NCI-H146 treated with DMSO at 0.1 percent for 48 hours (cell line): ENCODE measurements around the gene TMX3.

Source experiments
- DNase-seq: peaks from one replicate; lab custom pipeline; 2025; ENCODE audit not compliant: unreplicated experiment; lab: John Stamatoyannopoulos, UW

Gene TMX3

GRCh38 chr18:68714712-68715496 lies at the start of gene TMX3:
TMX3 (minus strand) TSS chr18:68715108; CDS start chr18:68714981, 127 bp downstream.
- peak; percentile 98 for DNase-seq

GRCh38 chr18:68764016-68764415 lies 49.1 kb upstream of the TMX3 start:
- no peak for DNase-seq

- no peak for DNase-seq
These were observed 48.2 kb upstream of the TMX3 start for GRCh38 chr18:68763083-68763482.

GRCh38 chr18:68759308-68759707 lies 44.4 kb upstream of the TMX3 start:
- DNase-seq, result no peak

GRCh38 chr18:68757126-68757525 lies 42.2 kb upstream of the TMX3 start:
- no peak for DNase-seq

GRCh38 chr18:68742206-68742605 lies 27.3 kb upstream of the TMX3 start:
- no peak for DNase-seq

GRCh38 chr18:68740966-68741365 lies 26.1 kb upstream of the TMX3 start:
- no peak for DNase-seq

- DNase-seq, result no peak
These were observed 24.6 kb upstream of the TMX3 start for GRCh38 chr18:68739462-68739861.

- DNase-seq, result no peak
These were observed 23.7 kb upstream of the TMX3 start for GRCh38 chr18:68738564-68738963.

GRCh38 chr18:68735483-68736343 lies 20.8 kb upstream of the TMX3 start:
- DNase-seq, result peak; percentile 80

GRCh38 chr18:68734308-68734707 lies 19.4 kb upstream of the TMX3 start:
- no peak for DNase-seq

GRCh38 chr18:68733707-68734106 lies 18.8 kb upstream of the TMX3 start:
- no peak for DNase-seq

- no peak for DNase-seq
These were observed 13.3 kb upstream of the TMX3 start for GRCh38 chr18:68728081-68728700.

GRCh38 chr18:68727506-68727905 lies 12.6 kb upstream of the TMX3 start:
- no peak for DNase-seq

- no peak for DNase-seq
These were observed 10.4 kb upstream of the TMX3 start for GRCh38 chr18:68725346-68725745.

GRCh38 chr18:68724021-68724420 lies 9.1 kb upstream of the TMX3 start:
- no peak for DNase-seq

GRCh38 chr18:68723539-68723938 lies 8.6 kb upstream of the TMX3 start:
- no peak for DNase-seq

- DNase-seq, result no peak
These were observed 7.9 kb upstream of the TMX3 start for GRCh38 chr18:68722821-68723220.

- no peak for DNase-seq
These were observed 7.0 kb upstream of the TMX3 start for GRCh38 chr18:68721681-68722583.

- DNase-seq, result peak; percentile 41
These were observed 569 bp downstream of the TMX3 start for GRCh38 chr18:68714366-68714711.

- DNase-seq, result no peak
These were observed 1.1 kb downstream of the TMX3 start for GRCh38 chr18:68713796-68714195.
